SK-N-SH treated with all-trans-retinoic acid at 6 μM for 48 hours (cell line): ENCODE data around the gene VAV1.

Experiments used
- CSDC2 ChIP-seq: fragments of 250-450 bp; sonication (Bioruptor Pico); IDR thresholded peaks from 2 replicates; pipeline ENCODE4 v1.5.0; 2020; ENCODE audit warnings: mild to moderate bottlenecking, moderate library complexity
- RARB ChIP-seq: fragments of 250-450 bp; sonication (Bioruptor Pico); IDR thresholded peaks from 2 replicates; pipeline ENCODE4 v1.8.0; 2021; ENCODE audit warnings: mild to moderate bottlenecking, moderate library complexity
- ZNF565 ChIP-seq: fragments of 450-650 bp; formaldehyde crosslinking; conservative IDR thresholded peaks from 2 replicates; pipeline ENCODE4 v1.5.0; 2020; ENCODE audit warnings: low read depth, mild to moderate bottlenecking, moderate library complexity
- TF ChIP-seq, protein P1 (sequence below): fragments of 250-450 bp; sonication (Bioruptor Pico); IDR thresholded peaks from 2 replicates; pipeline ENCODE4 v1.5.1; 2020; ENCODE audit warnings: low read depth, mild to moderate bottlenecking, moderate library complexity
- TF ChIP-seq, protein P2 (sequence below): fragments of 250-450 bp; sonication (Bioruptor Pico); IDR thresholded peaks from 2 replicates; pipeline ENCODE4 v1.8.0; 2020; ENCODE audit warnings: mild to moderate bottlenecking, moderate library complexity, borderline replicate concordance

DNA sequence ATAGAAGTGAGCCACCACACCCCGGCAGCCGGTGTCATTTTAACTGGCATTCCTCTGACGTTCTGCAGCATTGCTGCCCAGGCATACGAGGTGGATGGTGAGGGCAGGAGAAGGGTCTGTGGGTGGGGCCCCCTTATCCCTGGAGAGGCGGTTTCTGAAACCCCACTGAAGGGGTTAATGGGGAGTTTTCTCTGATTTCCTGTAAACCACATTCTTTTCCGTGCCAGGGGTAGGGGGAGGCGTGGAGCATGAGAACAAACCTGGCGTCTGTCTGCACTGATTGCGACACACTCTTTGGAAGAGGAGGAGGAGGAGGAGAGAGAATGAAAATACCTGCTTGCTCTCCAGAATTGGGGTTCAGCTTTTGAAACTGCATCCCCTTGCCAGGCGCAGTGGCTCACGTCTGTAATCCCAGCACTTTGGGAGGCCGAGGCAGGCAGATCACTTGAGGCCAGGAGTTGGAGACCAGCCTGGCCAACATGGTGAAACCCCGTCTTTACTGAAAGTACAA lies 49.3 kb upstream of the VAV1 start:
- TF ChIP-seq ZNF565 (CRISPR knock-in tag) (no peak), CSDC2 (CRISPR knock-in tag) (no peak), RARB (CRISPR knock-in tag) (no peak)
- TF ChIP-seq, protein P1, sequence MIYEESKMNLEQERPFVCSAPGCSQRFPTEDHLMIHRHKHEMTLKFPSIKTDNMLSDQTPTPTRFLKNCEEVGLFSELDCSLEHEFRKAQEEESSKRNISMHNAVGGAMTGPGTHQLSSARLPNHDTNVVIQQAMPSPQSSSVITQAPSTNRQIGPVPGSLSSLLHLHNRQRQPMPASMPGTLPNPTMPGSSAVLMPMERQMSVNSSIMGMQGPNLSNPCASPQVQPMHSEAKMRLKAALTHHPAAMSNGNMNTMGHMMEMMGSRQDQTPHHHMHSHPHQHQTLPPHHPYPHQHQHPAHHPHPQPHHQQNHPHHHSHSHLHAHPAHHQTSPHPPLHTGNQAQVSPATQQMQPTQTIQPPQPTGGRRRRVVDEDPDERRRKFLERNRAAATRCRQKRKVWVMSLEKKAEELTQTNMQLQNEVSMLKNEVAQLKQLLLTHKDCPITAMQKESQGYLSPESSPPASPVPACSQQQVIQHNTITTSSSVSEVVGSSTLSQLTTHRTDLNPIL (CRISPR knock-in tag), result no peak
- TF ChIP-seq, protein P2, sequence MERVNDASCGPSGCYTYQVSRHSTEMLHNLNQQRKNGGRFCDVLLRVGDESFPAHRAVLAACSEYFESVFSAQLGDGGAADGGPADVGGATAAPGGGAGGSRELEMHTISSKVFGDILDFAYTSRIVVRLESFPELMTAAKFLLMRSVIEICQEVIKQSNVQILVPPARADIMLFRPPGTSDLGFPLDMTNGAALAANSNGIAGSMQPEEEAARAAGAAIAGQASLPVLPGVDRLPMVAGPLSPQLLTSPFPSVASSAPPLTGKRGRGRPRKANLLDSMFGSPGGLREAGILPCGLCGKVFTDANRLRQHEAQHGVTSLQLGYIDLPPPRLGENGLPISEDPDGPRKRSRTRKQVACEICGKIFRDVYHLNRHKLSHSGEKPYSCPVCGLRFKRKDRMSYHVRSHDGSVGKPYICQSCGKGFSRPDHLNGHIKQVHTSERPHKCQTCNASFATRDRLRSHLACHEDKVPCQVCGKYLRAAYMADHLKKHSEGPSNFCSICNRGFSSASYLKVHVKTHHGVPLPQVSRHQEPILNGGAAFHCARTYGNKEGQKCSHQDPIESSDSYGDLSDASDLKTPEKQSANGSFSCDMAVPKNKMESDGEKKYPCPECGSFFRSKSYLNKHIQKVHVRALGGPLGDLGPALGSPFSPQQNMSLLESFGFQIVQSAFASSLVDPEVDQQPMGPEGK (CRISPR knock-in tag), result no peak
